GM19238 (cell line): Measurements from ENCODE around the gene GLIPR1.
"Not testable (repeated sequence)": the region's sequence is repeated elsewhere in the genome, so short reads cannot be mapped to it uniquely, and the experiment has no call there.

ENCODE experiments used
- DNase-seq: peaks from one replicate; pipeline ENCODE4 v3.0.0; 2011; ENCODE audit warnings: low spot score; ENCODE audit not compliant: insufficient read length

Gene GLIPR1

GRCh38 chr12:75511116-75512048 is 30.8 kb downstream of the GLIPR1 start, which contains the start of gene KRR1:
Gene KRR1, minus strand, starts transcription at chr12:75511609. Its CDS starts 12 bp downstream, at chr12:75511597.
- peak; percentile 40 for DNase-seq

DNA sequence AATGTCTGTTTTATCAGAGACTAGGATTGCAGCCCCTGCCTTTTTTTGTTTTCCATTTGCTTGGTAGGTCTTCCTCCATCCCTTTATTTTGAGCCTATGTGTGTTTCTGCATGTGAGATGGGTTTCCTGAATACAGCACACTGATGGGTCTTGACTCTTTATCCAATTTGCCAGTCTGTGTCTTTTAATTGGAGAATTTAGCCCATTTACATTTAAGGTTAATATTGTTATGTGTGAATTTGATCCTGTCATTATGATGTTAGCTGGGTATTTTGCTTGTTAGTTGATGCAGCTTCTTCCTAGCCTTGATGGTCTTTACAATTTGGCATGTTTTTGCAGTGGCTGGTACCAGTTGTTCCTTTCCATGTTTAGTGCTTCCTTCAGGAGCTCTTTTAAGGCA is 40.7 kb downstream of the GLIPR1 start:
- not testable (repeated sequence) for DNase-seq

DNA sequence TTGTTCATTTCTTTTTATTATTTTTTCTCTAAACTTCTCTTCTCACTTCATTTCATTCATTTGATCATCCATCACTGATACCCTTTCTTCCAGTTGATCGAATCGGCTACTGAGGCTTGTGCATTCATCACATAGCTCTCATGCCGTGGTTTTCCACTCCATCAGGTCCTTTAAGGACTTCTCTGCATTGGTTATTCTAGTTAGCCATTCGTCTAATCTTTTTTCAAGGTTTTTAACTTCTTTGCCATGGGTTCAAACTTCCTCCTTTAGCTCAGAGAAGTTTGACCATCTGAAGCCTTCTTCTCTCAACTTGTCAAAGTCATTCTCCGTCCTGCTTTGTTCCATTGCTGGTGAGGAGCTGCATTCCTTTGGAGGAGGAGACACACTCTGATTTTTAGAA is 41.6 kb downstream of the GLIPR1 start:
- not testable (repeated sequence) for DNase-seq

- DNase-seq: no peak
Measured at GRCh38 chr12:75525263-75525662, 44.7 kb downstream of the GLIPR1 start.

DNA sequence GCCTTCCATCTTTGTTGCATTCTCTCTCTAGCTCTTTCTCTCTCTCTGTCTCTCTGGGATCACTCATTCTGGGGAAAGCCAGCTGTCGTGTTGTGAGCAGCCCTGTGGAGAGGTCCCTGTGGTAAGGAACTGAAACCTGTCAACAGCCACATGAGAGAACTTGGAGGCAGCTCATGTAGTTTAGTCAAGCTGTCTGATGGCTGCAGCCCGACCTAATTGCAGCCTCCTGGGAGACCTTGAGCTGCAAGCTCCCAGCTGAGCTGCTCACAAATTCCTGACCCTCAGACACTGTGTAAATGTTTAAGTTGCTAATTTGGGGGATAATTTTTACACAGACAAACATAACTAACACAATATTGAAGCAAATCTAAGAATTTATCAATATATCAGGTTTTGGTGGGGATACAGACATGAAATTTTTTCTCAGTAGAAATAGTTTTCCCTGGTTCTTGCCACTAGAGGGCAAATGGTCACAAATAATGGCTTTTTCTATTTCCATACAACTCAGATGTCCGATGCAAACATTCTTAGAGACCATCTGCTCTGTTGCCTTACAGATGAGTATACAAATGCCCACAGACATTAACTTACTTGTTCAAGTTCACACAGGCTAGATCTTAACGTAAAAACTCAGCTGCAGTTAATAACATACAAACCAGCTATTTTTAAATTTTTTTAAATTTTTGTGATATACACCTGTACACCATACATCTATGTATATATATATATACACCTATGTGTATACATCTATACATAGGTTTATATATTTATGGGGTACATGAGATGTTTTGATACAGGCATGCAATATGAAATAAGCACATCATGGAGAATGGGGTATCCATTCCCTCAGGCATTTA is 46.3 kb downstream of the GLIPR1 start:
- peak; percentile 23 for DNase-seq

DNA sequence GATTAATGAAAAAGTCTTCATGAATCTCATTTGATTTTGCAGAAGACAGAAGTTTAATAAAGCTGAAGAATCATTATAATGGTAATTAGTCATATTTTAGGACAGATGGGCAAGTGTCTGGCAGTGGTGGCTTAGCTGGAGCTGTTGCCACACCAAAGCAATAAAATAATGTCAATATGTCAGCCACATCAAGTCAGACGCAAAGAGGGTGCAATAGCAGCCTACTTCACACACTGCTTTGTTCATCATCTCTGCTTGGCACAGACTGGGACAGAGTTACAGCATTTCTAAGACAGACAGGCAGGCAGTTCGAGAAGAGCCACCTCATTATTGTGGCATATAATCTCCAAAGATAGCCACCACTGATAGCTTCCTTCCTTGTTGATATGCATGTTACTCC is 47.7 kb downstream of the GLIPR1 start:
- DNase-seq: no peak

DNA sequence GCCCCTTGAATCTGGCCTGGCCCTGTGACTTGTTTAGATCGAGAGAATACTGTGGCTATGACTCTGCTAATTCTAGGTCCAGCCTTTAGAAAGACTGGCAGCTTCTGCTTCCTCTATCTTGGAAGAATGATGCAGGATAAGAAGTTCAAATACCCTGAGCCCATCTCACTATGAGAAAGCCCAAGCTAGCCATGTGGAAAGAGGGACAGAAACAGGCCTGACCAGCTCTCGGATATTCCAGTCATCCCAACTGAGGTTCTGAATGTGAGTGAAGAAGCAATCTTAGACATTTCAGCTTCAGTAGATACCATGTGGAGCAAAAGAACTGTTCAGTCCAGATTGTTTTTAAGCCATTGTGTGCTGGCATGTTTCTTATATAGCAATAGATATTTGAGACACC is 48.1 kb downstream of the GLIPR1 start:
- no peak for DNase-seq

DNA sequence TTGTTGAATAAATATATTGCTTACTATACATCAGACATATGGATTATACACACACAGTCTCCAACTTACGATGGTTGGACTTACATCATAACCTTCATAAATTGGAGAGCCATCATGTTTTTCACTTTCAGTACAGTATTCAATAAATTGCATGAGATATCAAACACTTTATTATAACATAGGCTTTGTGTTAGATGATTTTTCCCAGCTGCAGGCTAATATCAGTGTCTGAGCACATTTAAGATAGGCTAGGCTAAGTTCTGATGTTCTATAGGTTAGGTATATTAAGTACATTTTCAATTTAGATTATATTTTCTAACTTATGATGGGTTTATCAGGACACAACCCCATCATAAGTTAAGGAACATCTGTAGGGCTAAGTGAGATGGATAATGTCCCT is 48.8 kb downstream of the GLIPR1 start:
- no peak for DNase-seq

DNA sequence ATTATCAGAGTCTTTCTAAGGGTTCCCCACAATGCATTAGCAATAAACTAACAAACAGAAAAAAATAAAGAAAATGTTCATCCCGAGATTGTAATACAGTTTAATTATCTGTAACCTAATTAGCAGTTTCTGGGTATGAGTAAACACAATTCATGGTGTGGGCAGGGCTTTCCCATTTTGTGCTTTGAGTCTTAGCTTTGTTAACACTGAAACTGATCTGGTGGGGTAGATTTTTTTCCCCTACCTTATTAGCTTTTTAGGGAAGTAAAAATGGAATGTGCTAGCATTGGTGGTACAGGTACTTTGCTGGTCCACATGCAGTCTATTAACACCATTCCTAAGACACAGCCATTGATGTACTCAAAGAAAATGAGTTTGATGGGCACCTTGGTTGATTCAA is 49.3 kb downstream of the GLIPR1 start:
- DNase-seq: no peak

GRCh38 chr12:75533239-75533638 is 52.7 kb downstream of the GLIPR1 start:
- DNase-seq: no peak

- no peak for DNase-seq
Measured at GRCh38 chr12:75539889-75540288, 59.3 kb downstream of the GLIPR1 start.

GRCh38 chr12:75542942-75543341 is 62.4 kb downstream of the GLIPR1 start:
- DNase-seq: no peak

- DNase-seq: no peak
Measured at GRCh38 chr12:75543529-75543928, 63.0 kb downstream of the GLIPR1 start.

GRCh38 chr12:75545636-75546035 is 65.1 kb downstream of the GLIPR1 start:
- DNase-seq: no peak

DNA sequence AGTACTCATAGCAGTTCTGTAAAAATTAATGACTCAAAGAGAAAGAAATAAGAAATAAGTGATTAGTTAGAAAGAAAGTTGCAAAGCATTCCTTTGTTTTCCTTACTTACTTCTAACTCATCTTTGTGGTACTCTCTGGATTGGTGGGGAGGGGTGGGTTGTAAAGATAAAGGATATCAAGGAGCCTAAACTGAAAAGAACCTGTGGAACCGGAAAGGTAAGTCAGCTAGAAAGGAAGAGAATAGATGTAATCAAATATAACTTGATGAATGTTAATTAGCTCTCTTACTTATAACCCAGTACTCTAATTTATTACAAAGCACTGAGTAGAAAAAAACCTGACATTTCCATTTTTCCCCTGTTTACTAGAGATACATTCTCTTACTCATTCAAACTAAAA is 68.3 kb downstream of the GLIPR1 start:
- no peak for DNase-seq

DNA sequence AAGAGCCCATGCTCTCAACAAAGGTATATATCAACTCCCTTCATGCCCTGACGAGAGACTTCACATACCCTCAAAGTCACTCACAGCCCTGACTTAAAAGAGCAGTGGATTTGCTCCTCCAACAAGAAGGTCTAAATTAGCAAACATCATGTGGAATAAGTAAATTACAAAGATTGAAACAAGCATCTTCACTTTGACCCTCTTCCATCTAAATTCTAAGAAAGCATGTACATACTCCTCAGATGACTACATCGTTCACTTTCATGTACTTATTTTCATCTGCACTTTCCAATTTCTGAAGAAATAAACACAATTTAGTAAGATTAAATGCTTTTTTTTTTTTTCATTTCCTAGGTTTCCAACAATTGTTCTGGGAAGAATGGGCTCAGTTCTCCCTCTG is 69.4 kb downstream of the GLIPR1 start:
- no peak for DNase-seq

- no peak for DNase-seq
Measured at GRCh38 chr12:75550401-75551240, 70.1 kb downstream of the GLIPR1 start.

GRCh38 chr12:75551477-75551876 is 70.9 kb downstream of the GLIPR1 start:
- no peak for DNase-seq

DNA sequence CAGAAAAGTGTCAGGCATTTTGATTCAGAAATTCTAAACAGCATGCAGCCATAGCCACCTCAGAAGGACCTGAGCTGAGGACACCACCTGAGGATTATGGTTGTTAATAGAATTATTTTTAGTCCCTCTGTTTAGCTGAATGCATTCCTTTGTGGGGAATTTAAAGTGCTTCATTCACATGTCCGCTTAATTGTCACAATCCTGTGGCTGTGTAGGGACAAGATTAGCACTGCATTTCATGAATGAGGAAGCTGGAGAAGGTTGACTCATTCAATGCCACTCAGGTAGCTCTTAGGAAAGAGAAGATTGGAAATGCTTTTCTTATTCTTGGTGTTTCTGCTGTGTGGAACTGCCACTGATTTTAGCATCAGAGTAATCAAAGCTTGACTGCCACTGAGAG is 72.8 kb downstream of the GLIPR1 start:
- no peak for DNase-seq
